GM18507 (cell line): ENCODE data around the gene CADM4.
A peak's percentile ranks its signal among the peaks of the same experiment; 100 is the strongest.
"Not testable (repeated sequence)": the region's sequence is repeated elsewhere in the genome, so short reads cannot be mapped to it uniquely, and the experiment has no call there.

Source experiments
- DNase-seq: peaks from one replicate; pipeline ENCODE4 v3.0.0; 2011; ENCODE audit warnings: low read depth; ENCODE audit not compliant: insufficient read length; ENCODE audit errors: extremely low spot score
- FAIRE-seq: peaks from 2 replicates; lab custom pipeline; 2011; peaks lifted over from hg19 to GRCh38; lab: Jason Lieb, UNC

The CADM4 gene

DNA sequence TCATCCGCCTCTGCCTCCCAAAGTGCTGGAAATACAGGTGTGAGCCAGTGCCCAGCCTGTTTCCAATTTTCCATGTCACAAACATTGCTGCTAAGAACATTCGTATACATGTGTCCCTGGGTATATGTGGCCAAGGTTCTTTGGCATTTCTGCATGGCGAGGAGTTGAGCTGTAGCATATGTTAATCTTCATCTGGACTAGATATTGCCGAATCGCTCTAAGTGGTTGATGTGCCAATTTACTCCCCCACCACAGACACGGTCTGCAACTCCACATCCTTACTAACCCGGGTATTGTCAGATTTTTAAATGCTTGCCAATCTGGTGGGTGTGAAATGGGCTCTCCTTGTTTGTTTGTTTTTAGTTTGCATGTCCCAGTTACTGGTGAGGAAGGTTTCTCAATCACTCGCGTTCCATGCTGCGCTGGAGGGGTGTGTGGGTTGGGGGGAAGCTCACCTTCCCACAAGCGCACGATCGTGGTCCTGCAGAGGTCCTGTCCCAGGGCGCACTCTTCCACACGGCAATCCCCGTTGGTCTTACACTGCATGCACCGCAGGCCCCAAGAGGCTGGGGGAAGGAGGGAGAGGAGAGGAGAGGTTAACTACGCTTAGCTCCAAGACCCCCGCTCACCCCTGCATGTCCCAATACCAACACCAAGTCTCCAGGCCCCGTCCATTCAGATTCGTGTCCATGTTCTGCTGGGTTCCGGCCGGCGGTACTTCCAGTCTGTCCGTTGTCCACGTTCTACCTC lies 27.7 kb upstream of the CADM4 start:
- FAIRE-seq = no peak
- no peak for DNase-seq

DNA sequence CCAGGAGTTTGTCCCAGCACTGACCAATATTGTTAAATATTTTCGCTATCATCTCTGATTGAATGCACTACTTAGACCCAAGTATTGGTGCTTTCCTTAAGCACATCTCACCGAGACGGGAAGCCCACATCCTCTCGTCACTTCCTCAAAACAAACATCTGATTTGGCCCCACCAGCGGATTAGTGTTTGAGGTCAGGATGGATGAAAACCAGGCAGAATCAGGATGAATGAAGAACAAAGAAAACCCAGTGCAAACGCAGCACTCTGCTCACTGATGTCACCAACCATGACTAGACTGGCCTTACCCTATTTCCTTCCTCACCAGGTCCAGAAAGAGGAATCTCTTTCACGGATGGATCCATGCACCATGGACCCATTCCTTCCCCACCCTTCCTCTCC lies 24.4 kb upstream of the CADM4 start:
- FAIRE-seq (peak; percentile 66), DNase-seq (no peak)

DNA sequence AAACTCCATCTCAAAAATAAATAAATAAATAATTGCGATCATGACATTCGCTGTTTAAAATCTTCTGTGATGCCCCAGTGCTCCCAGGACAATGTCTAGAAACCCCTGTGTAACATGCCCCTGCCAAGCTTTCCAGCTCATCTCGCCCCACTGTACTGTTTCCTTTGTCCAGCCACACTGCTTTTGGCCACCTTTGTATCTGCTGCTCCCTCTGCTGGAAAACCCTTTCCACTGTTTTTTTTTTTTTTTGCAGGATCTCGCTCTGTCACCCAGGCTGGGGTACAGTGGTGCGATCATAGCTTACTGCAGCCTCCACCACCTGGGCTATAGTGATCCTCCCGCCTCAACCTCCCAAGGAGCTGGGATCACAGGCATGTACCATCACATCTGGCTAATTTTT lies 22.8 kb upstream of the CADM4 start:
- FAIRE-seq = no peak

DNA sequence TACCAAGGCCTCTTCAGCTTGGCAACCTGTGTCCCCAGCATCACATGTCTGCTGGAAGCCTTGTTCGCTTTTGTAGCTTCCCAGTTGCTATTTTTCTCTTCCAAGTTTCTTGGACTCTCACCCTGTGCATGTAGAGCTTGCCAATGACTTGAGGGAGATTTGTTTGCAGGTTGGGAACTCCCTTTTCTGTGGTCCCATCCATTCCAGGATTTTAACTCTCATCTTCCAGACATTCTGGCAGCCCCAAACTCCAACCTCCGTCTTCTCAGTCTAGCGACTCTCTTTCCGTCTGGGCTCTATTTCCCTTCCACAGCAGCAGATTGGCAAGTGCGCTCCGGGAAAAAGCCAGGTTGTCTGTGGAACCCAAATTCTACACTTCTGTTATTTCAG lies 21.3 kb upstream of the CADM4 start:
- no peak for FAIRE-seq
- no peak for DNase-seq

More for the DNA sequence above, 22.8 kb upstream of the CADM4 start:
- DNase-seq = no peak

DNA sequence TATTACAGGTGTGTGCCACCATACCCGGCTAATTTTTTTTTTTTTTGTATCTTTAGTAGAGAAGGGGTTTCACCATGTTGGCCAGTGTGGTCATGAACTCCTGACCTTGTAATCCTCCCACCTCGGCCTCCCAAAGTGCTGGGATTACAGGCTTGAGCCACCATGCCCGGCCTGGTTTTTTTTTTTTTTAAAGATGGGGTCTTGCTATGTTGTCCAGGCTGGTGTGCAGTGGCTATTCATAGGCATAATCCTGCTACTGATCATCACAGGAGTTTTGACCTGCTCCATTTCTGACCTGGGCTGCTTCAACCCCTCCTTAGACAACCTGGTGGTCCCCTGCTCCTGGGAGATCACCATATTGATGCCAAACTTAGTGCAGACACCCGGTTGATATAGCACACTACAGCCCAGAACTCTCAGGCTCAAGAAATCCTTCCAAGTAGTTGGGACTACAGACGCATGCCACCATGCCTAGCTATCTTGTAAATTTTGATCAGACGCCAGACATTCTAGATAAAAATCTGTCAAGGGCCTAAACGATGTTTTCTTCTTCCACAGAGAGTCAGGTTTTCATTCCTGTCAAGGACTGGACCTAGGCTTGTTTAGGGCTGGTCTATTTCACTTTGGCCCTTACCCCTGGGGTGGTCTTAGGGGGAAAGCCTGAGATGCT lies 20.8 kb upstream of the CADM4 start:
- DNase-seq (no peak), FAIRE-seq (no peak)

DNA sequence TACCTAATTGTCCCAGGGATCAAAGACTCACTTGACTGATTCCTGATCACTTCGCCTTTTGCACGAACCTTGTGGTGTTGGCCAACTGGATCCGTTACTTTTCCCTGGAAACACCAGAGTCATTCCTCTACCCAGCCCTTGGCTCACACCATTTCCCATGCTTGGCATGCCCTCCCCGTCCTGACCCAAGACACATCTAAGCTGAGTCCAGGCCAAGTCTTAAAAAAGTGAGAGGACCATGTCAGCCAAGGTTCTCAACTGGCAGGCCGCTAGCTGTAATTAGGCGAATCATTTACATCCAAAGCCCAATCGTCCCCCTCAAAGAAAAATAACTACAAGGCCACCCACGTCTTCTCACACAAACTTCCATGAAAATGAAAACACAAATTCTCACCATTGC lies 18.8 kb upstream of the CADM4 start:
- DNase-seq (no peak), FAIRE-seq (no peak)

DNA sequence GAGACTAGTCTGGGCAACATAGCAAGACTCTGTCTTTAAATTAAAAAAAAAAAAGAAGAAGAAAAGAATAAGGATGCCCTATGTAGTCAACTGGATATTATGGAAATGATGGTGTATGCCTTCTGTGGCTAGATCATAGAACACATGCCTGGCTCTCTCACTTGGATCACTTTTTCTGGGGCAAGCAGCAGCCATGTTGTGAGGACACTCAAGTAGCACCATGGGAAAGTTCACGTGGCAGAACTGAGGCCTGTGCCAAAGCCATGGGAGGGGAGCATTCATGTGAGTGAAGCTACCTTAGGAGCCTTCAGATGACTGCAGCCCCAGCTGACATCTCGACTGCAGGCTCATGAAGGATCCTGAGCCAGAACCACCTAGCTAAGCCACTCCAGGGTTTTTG lies 18.4 kb upstream of the CADM4 start:
- DNase-seq = no peak
- FAIRE-seq = no peak

DNA sequence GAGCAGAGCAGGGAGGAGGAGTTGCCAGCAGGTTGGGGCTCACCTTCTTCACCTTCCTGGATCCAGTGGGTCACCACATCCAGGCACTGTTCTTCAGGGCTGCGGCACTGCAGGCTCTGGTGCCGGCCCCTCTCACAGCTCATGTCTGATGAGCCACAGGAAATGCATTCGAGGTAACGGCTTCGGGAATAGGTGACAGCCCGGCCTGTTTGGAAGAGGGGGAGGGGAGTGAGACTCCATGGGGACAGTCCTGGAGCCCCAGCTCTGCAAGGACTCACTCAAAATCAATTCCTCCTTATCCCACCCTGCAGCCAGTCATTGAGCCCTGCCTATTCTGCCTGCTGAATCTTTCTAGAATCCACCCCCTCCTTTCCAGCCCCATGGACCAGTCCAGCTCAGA lies 16.8 kb upstream of the CADM4 start:
- FAIRE-seq = no peak
- DNase-seq = no peak

DNA sequence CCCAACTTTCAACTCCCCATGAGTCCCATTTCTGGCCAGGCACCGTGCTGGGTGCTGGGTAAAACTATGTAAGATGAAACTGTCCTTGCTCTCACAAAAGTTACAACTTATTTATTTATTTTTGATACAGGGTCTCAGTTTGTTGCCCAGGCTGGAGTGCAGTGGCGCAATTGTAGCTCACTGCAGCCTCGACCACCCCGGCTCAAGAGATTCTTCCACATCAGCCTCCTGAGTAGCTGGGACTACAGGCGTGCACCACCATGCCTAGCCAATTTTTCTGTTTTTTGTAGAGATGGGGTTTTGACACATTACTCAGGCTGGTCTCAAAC lies 12.9 kb upstream of the CADM4 start:
- FAIRE-seq (no peak), DNase-seq (no peak)

DNA sequence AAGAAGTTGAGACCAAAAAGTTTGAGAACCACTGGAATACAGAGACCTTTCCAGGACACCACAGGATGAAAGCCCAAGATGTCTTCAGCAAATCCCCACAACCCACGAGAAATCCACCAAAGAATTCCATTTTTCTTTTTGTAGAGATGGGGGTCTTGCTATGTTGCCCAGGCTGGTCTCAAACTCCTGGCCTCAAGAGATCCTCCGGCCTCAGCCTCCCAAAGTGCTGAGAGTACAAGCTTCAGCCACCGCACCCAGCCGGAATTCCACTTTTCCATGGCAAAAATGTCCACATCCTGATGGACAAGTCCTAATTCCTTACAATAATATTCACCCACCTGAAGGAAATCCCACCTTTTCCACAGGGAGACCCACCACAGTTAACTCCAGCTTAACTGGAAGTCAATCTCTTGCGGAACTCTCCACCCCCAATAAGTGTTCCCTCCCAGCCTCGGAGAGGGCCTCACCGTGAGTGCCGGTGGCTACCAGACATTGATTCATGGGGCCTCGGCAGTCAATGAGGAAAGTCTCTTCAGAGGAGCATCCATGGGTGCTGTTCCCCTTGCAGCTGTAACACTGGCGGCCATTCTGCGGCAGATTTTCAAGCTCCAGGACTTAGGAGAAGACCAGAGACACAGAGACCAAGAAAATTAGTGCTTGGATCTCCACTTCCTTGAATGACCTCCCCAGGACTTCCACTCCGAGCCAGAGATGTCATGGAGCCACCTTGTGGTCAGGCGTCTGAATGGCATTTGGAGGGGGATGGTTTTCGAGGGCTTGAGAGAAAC lies 12.3 kb upstream of the CADM4 start:
- DNase-seq (no peak), FAIRE-seq (peak; percentile 88)

DNA sequence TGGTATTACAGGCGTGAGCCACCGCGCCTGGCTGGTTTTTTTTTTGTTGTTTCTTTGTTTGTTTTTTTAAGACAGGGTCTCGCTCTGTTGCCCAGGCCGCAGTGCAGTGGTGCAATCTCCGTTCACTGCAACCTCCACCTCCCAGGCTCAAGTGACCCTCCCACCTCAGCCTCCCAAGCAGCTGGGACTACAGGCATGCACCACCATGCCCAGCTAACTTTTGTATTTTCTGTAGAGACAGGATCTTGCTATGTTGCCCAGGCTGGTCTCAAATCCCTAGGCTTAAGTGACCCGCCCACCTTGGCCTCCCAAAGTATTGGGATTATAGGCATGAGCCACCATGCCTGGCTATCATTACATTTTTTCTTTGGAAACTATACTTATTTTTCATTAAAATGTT lies 10.6 kb upstream of the CADM4 start:
- not testable (repeated sequence) for DNase-seq, FAIRE-seq

DNA sequence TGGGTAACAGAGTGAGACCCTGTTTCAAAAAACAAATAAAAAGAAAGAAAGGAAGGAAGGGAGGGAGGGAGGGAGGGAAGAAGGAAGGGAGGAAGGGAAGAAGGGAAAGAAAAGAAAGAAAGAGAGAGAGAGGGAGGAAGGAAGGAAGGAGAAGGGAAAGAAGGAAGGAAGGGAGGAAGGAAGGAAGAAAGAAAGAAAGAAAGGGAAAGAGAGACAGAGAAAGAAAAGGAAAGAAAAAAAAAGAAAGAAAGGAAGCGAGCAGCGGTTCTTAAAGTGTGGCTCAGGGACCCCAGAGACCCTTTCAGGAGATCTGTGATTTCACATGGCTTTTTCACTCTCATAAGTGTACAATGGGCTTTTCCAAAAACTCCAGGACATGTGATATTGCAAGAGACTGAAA lies 9.9 kb upstream of the CADM4 start:
- FAIRE-seq = no peak

DNA sequence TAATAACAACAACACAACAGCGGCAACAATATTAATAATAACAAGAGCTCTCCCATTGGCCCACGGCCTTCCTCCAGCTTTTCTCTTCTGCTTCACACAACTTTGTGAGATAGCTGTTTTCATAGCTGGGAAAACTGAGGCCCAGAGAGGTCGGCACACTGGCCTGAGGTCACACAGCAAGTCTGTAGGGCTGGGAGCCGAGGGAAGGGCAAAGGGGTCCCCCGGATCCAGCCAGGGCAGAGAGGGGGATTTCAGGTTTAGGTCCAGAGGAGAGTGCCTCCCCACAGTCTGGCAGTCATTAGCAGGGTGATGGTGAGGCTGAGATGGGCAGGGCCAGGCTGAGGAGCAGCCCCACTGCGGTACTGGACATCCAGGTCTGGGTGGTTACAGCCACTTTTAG lies 9.0 kb upstream of the CADM4 start:
- no peak for DNase-seq
- no peak for FAIRE-seq

More for the DNA sequence above, 9.9 kb upstream of the CADM4 start:
- no peak for DNase-seq

DNA sequence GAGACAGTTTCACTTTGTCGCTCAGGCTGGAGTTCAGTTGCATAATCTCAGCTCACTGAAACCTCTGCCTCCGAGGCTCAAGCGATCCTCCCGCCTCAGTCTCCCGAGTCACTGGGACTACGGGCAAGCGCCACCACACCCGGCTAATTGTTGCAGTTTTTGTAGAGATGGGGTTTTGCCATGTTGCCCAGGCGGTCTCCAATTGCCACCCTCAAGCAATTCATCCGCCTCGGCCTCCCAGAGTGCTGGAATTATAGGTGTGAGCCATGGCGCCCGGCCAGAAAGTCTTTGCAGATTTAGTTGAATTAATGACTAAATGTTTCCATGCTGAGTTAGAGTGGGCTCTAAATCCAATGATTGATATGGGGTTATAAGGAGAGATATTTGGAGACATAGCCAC lies 4.5 kb upstream of the CADM4 start:
- DNase-seq = no peak
- no peak for FAIRE-seq

DNA sequence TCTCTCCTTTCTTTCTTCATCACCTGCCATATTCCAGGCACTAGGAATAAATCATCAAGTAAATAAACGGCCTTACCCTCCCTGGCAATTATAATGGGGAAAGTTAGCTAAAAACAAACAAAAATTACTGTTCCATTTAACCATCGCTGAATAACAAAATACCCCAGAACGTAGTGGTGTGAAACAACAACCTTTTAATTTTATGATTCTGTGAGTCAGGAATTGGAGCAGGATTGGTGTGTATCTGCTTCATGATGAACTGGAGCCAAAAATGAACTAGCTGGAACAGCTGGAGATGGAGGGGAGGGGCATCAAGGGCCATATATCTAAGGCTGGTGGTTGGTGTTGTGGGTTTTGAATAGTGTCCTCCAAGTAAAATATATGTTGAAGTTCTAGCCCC lies 3.7 kb upstream of the CADM4 start:
- DNase-seq (no peak), FAIRE-seq (no peak)

DNA sequence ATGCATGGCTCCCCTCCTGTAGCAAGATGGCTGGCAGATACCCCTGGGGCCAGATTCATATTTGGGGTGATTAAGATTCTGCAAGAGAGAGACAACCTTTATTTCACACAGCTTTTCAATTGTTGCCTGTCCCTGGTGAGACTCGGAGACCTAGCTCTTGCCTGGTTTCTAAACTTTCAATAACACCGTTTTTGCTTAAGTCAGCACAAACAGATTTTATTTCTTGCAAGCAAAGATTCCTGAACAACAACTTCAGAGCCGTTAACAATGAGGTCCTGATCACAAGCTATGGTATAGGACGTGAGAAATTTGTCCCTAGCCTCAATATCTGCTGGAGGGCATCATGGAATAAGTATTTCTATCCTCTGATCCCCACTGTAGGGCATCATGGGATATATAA lies 2.9 kb upstream of the CADM4 start:
- no peak for DNase-seq
- no peak for FAIRE-seq

DNA sequence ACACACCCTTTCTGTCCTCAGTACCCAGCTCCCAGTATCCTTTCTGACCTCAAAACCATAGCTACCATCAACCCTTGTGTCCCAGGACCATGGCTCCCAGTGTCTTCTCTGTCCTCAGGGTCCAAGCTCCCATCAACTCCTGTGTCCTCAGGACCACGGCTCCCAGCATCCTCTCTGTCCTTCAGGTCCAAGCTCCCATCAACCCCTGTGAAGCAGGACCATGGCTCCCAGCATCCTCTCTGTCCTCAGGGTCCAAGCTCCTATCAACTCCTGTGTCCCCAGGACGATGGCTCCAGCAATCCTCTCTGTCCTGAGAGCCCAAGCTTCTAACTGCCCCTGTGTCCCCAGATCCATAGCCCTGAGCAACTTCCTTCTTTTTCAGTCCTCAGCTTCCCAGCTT lies 1.7 kb upstream of the CADM4 start:
- DNase-seq = no peak

DNA sequence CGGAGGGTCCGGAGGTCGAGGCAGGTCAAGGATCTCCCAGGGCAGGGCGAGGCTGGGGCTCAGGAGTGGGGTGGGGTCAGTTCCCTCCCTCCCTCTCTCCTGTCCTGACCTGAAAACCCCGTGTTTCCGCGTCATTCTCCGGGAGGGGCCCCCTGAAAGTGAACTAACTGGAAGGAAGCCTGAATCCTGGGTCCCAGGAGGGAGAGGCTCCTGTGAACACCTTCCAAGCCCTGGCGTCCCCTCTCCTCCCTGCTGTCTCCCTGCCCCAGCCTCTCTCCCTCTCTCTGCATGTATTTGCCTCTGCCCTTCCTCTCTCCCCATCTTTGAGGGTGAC lies 741 bp upstream of the CADM4 start:
- DNase-seq (no peak), FAIRE-seq (no peak)

More for the DNA sequence above, 1.7 kb upstream of the CADM4 start:
- no peak for FAIRE-seq

DNA sequence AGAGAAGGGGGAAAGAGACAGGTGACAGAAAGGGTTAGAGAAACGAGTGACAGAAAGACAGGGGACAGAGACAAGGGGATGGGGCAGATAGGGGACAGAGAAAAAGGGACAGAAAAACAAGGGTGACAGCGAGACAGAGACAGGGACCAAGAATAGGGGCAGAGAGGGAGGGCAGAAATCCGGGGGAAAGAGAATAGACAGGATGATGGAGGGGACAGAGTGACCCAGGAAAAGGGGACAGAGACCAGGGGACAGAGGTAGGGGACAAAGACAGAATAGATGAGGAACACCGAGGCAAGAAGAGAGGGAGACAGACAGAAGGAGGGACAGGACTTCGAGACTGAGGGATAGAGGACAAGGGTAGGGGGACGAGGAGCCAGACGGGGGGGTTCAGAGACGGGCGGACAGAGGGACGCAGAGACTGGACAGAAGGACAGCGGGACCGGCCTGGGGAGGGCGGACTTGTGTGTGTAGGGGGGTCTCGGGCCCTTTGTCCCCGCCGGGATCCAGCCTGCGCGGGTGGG lies 593 bp downstream of the CADM4 start:
- DNase-seq (no peak), FAIRE-seq (no peak)

DNA sequence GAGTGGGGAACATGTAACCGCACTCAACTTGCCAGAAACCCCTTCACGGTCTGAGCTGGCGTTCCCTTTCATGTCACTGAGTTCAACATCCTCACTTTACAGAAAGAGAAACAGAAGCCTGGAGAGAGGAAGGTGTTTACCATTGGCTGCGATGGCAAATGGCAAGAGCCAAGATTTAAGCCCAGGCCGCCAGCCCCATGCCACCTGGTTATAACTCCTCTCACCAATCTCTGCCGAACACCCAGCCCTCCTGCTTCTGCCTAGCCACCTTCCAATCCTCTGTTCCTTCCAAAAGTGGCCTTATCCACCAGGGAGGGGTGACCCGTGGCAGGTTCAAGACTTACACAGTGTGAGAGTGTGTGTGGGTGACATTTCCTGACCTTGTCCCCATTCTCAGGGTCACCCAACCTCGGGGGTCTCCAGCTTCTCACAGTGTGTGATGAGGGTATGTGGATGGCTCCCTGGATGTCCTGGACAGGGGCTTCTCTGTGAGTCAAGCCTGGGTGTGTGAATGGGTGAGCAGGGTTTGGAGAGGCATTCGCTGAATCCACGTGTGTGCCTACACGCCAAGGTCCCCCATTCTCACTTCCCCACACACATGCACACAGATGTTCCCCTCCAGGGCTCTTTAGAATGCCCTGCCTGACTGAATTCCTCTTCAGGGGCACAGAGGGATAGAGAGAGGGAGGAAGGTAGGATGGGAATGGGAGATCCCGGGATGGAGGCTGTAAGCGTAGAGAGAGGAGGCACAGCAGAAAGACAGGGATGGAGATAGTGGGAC lies 1.2 kb downstream of the CADM4 start:
- no peak for DNase-seq
- FAIRE-seq = no peak
